ENCODE measurements around the gene PAGR1.
"Not testable (repeated sequence)": the region's sequence is repeated elsewhere in the genome, so short reads cannot be mapped to it uniquely, and the experiment has no call there.

Gene PAGR1

DNA sequence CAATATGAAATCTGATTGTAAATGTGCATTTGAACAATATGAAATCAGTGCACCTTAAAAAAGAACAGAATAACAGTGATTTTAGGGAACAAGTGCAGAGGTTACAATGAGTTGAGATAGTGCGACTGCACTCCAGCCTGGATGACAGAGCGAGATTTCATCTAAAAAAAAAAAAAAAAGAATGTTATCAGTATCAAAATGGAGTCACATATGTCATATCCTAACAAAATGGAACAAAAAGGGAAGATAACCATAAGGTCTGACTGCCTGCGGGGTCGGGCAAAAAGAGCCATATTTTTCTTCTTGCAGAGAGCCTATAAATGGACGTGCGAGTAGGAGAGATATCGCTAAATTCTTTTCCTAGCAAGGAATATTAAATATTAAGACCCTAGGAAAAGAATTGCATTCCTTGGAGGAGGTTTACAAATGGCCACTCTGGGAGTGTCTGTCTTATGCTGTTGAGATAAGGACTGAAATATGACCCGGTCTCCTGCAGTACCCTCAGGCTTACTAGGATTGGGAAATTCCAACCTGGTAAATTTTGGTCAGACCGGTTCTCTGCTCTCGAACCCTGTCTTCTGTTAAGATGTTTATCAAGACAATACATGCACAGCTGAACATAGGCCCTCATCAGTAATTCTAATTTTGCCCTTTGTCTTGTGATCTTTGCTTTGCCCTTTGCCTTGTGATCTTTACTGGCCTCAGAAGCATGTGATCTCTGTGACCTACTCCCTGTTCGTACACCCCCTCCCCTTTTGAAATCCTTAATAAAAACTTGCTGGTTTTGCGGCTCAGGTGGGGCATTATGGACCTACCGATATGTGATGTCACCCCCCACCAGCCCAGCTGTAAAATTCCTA lies 32.6 kb upstream of the PAGR1 start:
- H3K36me3 ChIP-seq (ENCODE audit: insufficient read depth, low read length); H3K79me2 ChIP-seq (ENCODE audit: control insufficient read depth, insufficient read depth, low read length, unreplicated experiment); H3K4me1 ChIP-seq (ENCODE audit: control insufficient read depth, insufficient read depth, low read length, unreplicated experiment); H2AFZ ChIP-seq (ENCODE audit: low read length, unreplicated experiment); H3K27ac ChIP-seq (ENCODE audit: low read depth, low read length); H3K4me3 ChIP-seq (ENCODE audit: low read depth, low read length): not testable (repeated sequence)
- H3K27me3 ChIP-seq (ENCODE audit: insufficient read depth, low read length): peaks cover 37% of the 10 kb centered on the region

DNA sequence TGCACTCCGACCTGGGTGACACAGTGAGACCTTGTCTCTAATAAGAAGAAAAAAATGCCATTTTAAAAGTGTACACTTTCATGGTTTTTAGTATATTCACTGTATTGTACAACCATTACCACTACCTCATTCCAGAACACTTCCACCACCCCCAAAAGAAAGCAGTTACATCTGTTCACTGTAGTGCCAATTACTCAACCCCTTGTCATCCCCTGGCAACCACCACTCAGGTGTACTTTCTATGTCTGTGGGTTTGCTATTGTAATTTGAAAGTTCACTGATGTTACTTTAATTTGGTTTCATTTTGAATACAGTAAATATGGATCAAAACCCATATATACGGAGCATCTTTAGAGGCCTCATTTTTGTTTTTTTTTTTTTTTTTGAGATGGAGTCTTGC lies 31.8 kb upstream of the PAGR1 start:
- H3K79me2 ChIP-seq (ENCODE audit: control insufficient read depth, insufficient read depth, low read length, unreplicated experiment): no peaks in the 10 kb centered on the region
- no peak overlapping the region for H3K27ac ChIP-seq (ENCODE audit: low read depth, low read length)
- peaks cover 6% of the 10 kb centered on the region for H3K4me1 ChIP-seq (ENCODE audit: control insufficient read depth, insufficient read depth, low read length, unreplicated experiment)
- H3K4me3 ChIP-seq (ENCODE audit: low read depth, low read length): no peak overlapping the region
- H3K36me3 ChIP-seq (ENCODE audit: insufficient read depth, low read length): no peaks in the 10 kb centered on the region
- no peak overlapping the region for H2AFZ ChIP-seq (ENCODE audit: low read length, unreplicated experiment)
- H3K27me3 ChIP-seq (ENCODE audit: insufficient read depth, low read length): peaks cover 29% of the 10 kb centered on the region

DNA sequence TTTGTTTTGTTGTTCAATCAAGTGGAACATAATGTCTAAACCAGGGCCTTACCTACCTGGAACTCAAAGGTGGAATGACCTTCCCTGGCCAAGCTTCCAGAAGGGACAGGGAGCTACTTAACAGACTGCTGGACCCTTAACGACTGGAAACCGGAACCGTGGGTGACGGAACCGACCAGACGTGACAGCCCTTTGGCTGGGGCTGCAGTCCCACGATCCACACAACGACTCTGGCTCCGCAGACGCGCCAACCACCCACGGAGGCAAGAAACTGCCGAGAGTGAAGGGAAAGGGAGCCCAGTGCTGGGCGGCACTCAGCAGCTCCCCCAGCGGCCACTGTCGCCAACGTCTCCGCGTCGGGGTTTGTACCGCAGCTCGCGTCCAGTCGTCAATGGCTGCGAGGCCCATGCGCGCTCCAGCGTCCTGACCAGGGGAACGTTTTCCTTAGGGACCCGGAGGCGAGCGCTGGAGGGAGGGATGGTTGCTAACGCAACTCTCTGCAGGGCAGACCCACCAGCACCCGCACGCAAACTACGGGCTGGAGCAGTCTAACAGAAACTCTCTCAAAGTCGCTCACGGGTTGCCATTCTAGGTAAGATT lies 31.0 kb upstream of the PAGR1 start:
- H3K36me3 ChIP-seq (ENCODE audit: insufficient read depth, low read length): no peaks in the 10 kb centered on the region
- H3K4me1 ChIP-seq (ENCODE audit: control insufficient read depth, insufficient read depth, low read length, unreplicated experiment): peaks cover 13% of the 10 kb centered on the region
- no peaks in the 10 kb centered on the region for H3K79me2 ChIP-seq (ENCODE audit: control insufficient read depth, insufficient read depth, low read length, unreplicated experiment)
- no peak overlapping the region for H3K27ac ChIP-seq (ENCODE audit: low read depth, low read length)
- H2AFZ ChIP-seq (ENCODE audit: low read length, unreplicated experiment): peak overlapping the region; percentile 90
- H3K4me3 ChIP-seq (ENCODE audit: low read depth, low read length): peak overlapping the region; percentile 66
- H3K27me3 ChIP-seq (ENCODE audit: insufficient read depth, low read length): peaks cover 21% of the 10 kb centered on the region

DNA sequence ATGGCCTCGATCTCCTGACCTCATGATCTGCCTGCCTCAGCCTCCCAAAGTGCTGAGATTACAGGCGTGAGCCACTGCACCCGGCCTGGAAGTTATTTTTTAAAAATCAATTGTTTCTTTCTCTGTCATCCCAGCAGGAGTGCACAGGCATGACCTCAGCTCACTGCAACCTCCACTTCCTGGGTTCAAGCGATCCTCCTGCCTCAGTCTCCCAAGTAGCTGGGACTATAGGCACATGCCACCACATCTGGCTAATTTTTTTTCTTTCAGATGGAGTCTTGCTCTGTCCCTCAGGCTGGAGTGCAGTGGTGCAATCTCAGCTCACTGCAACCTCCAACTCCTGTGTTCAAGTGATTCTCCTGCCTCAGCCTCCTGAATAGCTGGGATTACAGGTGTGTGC lies 28.8 kb upstream of the PAGR1 start:
- H3K4me3 ChIP-seq (ENCODE audit: low read depth, low read length); H3K36me3 ChIP-seq (ENCODE audit: insufficient read depth, low read length); H3K27ac ChIP-seq (ENCODE audit: low read depth, low read length); H2AFZ ChIP-seq (ENCODE audit: low read length, unreplicated experiment); H3K27me3 ChIP-seq (ENCODE audit: insufficient read depth, low read length): not testable (repeated sequence)
- H3K79me2 ChIP-seq (ENCODE audit: control insufficient read depth, insufficient read depth, low read length, unreplicated experiment): peaks cover 17% of the 10 kb centered on the region
- peaks cover 21% of the 10 kb centered on the region for H3K4me1 ChIP-seq (ENCODE audit: control insufficient read depth, insufficient read depth, low read length, unreplicated experiment)

DNA sequence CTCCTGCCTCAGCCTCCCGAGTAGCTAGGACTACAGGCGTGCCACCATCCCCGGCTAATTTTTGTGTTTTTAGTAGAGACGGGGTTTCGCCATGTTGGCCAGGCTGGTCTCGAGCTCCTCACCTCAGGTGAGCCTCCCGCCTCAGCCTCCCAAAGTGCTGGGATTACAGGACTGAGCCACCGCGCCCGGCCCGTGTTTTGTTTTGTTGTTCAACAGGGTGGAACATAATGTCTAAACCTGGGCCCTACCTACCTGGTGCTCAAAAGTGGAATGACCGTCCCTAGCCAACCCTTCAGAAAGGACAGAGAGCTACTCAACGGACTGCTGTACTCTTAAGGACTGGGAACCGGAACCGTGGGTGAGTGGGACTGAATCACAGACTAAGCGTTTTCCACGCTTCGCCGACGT lies 26.2 kb upstream of the PAGR1 start:
- H3K79me2 ChIP-seq (ENCODE audit: control insufficient read depth, insufficient read depth, low read length, unreplicated experiment): peaks cover 43% of the 10 kb centered on the region
- H3K4me3 ChIP-seq (ENCODE audit: low read depth, low read length): peak overlapping the region; percentile 97
- H3K27ac ChIP-seq (ENCODE audit: low read depth, low read length): no peak overlapping the region; the same call in 1 of the 2 replicates
- H3K36me3 ChIP-seq (ENCODE audit: insufficient read depth, low read length): no peaks in the 10 kb centered on the region
- H3K27me3 ChIP-seq (ENCODE audit: insufficient read depth, low read length): no peaks in the 10 kb centered on the region
- peak overlapping the region; percentile 92 for H2AFZ ChIP-seq (ENCODE audit: low read length, unreplicated experiment)
- H3K4me1 ChIP-seq (ENCODE audit: control insufficient read depth, insufficient read depth, low read length, unreplicated experiment): peaks cover 24% of the 10 kb centered on the region

DNA sequence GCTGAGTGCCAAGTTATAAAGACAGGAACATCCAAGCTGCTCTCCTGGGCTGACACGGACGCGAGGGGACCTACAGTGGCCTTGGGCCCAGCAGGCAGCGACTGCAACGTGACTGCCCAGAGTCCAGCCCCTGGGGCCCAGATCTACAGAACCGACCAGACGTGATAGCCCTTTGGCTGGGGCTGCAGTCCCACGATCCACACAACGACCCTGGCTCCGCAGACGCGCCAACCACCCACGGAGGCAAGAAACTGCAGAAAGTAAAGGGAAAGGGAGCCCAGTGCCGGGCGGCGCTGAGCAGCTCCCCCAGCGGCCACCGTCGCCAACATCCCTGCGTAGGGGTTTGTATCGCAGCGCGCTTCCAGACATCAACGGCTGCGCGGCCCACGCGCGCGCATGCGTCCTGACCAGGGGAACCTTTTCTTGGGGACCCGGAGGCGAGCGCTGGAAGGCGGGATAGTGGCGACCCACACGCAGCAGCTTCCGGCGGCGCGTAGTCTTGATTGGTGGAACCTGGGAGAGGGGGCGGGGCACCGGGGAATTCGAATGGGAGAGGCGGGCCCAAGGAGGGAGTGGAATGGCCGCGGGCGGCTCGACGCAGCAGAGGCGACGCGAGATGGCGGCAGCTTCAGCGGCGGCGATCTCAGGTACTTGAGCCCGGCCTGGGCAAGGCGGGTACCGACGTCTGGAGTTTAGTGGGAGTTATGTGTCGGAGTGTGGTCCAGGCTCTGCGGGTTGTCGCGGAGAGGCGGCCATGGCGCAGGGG lies 25.6 kb upstream of the PAGR1 start, which contains the start of gene KIF22:
TSS of gene KIF22 (plus strand) at position 569 of the 766 bp plus-strand sequence. CDS start at position 578, 9 bp downstream.
- H3K4me1 ChIP-seq (ENCODE audit: control insufficient read depth, insufficient read depth, low read length, unreplicated experiment): peaks cover 22% of the 10 kb centered on the region
- peak within 1 kb of the TSS; percentile 97 for H3K4me3 ChIP-seq (ENCODE audit: low read depth, low read length)
- H3K79me2 ChIP-seq (ENCODE audit: control insufficient read depth, insufficient read depth, low read length, unreplicated experiment): peaks cover 49% of the 10 kb centered on the region
- no peaks in the 10 kb centered on the region for H3K27me3 ChIP-seq (ENCODE audit: insufficient read depth, low read length)
- H2AFZ ChIP-seq (ENCODE audit: low read length, unreplicated experiment): peak within 1 kb of the TSS; percentile 92
- peak within 1 kb of the TSS; percentile 10 for H3K27ac ChIP-seq (ENCODE audit: low read depth, low read length)
- no peaks in the 10 kb centered on the region for H3K36me3 ChIP-seq (ENCODE audit: insufficient read depth, low read length)

DNA sequence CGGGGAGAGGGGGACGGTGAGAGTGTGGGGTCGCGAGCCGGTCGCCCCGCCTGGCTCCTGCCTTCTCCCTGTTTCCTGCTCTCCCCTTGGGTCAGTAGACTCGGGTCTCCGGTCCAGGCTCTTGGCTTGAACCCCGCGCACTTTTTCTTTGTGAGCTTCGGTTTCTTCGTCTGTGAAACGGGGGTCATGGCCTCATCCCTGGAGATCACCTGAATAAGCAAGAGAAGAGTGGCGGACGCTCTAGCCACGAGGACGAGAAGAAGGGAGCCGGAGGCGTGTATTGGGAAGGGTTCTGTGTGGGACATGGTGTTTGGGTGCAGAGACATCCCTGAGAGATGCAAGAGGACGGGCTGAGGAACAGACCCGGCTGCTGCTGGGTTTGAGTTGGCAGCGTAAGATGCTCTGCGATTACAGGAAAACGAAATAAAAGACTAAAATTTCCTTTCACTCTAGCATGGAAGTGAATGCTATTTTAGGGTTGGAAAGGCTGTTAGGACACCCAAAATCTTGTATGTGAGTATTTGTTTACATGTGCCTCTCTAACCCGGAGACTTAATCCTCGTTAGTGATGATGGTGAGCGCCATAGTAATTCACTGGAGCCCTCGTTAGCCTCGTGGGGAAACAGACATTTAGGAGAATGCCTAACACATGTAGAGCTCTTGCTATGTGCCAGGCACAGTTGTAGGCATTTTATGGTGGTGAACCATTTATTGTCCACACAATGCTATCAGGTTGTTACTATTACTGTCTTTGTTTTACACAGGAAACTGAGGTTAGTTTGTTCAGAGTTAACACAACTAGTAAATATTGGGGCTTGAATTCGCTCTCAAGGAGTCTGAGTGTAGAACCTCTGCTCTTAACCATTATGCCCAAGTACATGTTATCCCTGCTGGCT lies 24.8 kb upstream of the PAGR1 start:
- peaks cover 55% of the 10 kb centered on the region for H3K79me2 ChIP-seq (ENCODE audit: control insufficient read depth, insufficient read depth, low read length, unreplicated experiment)
- peak overlapping the region; percentile 97 for H3K4me3 ChIP-seq (ENCODE audit: low read depth, low read length)
- H3K27me3 ChIP-seq (ENCODE audit: insufficient read depth, low read length): no peaks in the 10 kb centered on the region
- peak overlapping the region; percentile 10; the same call in 1 of the 2 replicates for H3K27ac ChIP-seq (ENCODE audit: low read depth, low read length)
- H3K36me3 ChIP-seq (ENCODE audit: insufficient read depth, low read length): no peaks in the 10 kb centered on the region
- peaks cover 18% of the 10 kb centered on the region for H3K4me1 ChIP-seq (ENCODE audit: control insufficient read depth, insufficient read depth, low read length, unreplicated experiment)
- H2AFZ ChIP-seq (ENCODE audit: low read length, unreplicated experiment): peak overlapping the region; percentile 33

DNA sequence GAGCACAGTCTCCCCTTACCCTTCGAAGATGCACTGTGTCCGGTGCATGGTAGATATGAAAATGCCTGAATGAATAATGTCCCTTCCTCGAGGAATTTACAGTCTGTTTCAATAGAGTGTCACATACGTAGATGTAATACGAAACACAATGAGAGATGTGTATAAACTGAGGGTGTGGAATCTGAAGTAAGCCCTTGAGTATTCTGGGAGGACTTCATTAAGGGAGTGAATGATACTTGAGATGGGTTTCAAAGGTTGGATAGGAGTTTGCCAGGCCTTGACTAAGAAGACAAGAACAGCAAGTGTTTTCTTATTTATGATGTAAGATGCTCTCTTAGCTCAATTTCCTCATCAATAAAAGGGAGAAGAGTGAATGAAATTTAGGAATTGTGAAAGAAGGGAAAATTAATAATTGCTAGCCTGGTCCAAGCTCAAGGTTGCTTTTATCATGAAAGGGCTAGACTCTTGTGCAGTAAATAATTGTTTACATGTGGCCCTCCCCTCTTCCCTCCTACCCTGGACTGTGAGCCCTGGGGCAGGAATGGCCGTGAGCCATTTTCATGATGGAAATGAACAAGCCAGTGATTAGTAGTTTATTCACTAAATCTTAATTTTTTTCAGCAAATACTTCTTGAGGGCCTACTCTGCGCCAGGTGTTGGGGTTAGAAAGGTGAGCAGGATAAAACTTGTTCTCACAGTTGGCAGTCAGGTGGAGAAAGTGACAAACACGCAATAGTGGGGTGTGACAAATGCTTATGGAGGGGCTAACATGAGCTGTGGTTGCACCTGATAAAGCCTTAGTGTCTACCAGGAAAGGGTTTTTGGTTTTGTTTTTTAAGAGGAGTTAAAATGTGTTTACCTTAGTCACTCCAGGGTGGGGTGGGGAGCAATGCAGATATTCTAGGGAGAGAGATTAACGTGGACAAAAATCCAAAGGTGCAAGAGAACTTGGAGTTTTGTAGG lies 23.8 kb upstream of the PAGR1 start:
- peaks cover 18% of the 10 kb centered on the region for H3K4me1 ChIP-seq (ENCODE audit: control insufficient read depth, insufficient read depth, low read length, unreplicated experiment)
- H2AFZ ChIP-seq (ENCODE audit: low read length, unreplicated experiment): no peak overlapping the region
- H3K79me2 ChIP-seq (ENCODE audit: control insufficient read depth, insufficient read depth, low read length, unreplicated experiment): peaks cover 59% of the 10 kb centered on the region
- H3K4me3 ChIP-seq (ENCODE audit: low read depth, low read length): peak overlapping the region; percentile 97
- no peak overlapping the region for H3K27ac ChIP-seq (ENCODE audit: low read depth, low read length)
- H3K27me3 ChIP-seq (ENCODE audit: insufficient read depth, low read length): no peaks in the 10 kb centered on the region
- H3K36me3 ChIP-seq (ENCODE audit: insufficient read depth, low read length): no peaks in the 10 kb centered on the region

DNA sequence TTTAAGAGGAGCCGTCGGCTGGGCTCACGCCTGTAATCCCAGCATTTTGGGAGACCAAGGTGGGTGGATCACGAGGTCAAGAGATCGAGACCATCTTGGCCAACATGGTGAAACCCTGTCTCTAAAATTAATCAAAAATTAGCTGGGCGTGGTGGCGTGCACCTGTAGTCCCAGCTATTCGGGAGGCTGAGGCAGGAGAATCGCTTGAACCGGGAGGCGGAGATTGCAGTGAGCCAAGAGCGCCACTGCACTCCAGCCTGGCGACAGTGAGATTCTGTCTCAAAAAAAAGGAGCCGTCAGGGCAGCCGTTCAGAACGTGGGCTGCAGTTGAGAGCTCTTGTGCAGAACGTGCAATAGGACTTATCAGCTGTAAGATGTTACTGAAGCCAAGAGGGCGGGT lies 22.8 kb upstream of the PAGR1 start:
- peaks cover 18% of the 10 kb centered on the region for H3K4me1 ChIP-seq (ENCODE audit: control insufficient read depth, insufficient read depth, low read length, unreplicated experiment)
- H3K4me3 ChIP-seq (ENCODE audit: low read depth, low read length); H3K27ac ChIP-seq (ENCODE audit: low read depth, low read length); H3K36me3 ChIP-seq (ENCODE audit: insufficient read depth, low read length); H3K27me3 ChIP-seq (ENCODE audit: insufficient read depth, low read length); H2AFZ ChIP-seq (ENCODE audit: low read length, unreplicated experiment): not testable (repeated sequence)
- H3K79me2 ChIP-seq (ENCODE audit: control insufficient read depth, insufficient read depth, low read length, unreplicated experiment): peaks cover 59% of the 10 kb centered on the region

Data from ACC112 (cell line).